ENCODE measurements around the gene C1orf21.

The C1orf21 gene

DNA sequence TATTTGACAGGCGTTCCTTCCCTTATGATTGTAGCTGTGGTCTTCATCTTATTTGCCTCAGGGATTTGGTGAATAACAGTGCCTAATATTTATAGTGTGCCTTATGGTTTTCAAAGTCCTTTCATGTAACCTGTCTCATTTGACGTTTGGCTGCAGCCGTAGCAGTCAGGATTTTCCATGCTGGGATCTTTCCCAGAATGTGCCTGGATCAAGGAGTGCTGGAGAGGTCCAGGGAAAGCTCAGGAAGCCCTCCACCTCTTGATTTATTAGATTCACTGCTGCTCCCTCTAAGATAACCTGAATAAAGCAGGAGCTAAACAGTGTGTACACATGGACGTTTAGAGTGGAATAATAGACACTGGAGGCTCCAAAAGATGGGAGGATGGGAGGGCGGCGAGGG is 5.2 kb downstream of the C1orf21 start (continued):
- TF ChIP-seq, protein P1, sequence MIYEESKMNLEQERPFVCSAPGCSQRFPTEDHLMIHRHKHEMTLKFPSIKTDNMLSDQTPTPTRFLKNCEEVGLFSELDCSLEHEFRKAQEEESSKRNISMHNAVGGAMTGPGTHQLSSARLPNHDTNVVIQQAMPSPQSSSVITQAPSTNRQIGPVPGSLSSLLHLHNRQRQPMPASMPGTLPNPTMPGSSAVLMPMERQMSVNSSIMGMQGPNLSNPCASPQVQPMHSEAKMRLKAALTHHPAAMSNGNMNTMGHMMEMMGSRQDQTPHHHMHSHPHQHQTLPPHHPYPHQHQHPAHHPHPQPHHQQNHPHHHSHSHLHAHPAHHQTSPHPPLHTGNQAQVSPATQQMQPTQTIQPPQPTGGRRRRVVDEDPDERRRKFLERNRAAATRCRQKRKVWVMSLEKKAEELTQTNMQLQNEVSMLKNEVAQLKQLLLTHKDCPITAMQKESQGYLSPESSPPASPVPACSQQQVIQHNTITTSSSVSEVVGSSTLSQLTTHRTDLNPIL (CRISPR knock-in tag; IDR thresholded peaks at IDR 0.05; ENCODE audit: low read depth), result no peak
- TF ChIP-seq, protein P2, sequence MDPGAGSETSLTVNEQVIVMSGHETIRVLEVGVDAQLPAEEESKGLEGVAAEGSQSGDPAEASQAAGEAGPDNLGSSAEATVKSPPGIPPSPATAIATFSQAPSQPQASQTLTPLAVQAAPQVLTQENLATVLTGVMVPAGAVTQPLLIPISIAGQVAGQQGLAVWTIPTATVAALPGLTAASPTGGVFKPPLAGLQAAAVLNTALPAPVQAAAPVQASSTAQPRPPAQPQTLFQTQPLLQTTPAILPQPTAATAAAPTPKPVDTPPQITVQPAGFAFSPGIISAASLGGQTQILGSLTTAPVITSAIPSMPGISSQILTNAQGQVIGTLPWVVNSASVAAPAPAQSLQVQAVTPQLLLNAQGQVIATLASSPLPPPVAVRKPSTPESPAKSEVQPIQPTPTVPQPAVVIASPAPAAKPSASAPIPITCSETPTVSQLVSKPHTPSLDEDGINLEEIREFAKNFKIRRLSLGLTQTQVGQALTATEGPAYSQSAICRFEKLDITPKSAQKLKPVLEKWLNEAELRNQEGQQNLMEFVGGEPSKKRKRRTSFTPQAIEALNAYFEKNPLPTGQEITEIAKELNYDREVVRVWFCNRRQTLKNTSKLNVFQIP (CRISPR knock-in tag; IDR thresholded peaks at IDR 0.05; ENCODE audit: borderline replicate concordance, low read depth), result no peak

DNA sequence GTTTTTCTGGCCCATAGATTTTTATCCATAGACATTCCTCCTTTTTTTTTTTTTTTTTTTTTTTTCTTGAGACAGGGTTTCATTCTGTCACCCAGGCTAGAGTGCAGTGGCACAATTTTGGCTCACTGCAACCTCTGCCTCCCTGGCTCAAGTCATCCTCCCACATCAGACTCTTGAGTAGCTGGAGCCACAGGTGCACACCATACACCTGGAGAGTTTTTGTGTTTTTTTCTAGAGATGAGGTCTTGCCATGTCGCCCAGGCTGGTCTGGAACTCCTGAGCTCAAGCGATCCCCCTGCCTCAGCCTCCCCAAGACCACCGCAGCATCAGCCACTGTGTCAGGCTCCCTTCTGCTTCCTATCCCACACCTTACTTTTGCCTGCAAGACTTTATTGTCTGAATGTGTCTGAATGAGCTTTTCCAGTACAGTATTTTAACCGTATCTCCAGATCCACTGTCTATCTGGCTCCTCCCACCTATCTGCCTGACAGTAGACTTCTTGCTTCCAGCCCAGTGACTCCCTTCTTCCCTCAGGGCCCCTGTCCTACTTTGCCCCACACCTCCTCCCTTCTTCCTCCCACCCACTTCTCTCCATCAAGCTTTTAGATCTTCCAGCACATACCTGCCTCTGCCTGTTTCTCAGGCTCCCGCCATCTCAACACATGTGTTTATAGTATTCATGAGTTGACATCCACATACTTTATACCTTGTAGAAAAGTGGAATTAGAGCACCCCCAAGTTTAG is 6.1 kb downstream of the C1orf21 start:
- TF ChIP-seq ZC3H10 (CRISPR knock-in tag; IDR thresholded peaks at IDR 0.05) (no peak), GLIS3 (CRISPR knock-in tag; IDR thresholded peaks at IDR 0.05) (no peak), ZFP3 (CRISPR knock-in tag; IDR thresholded peaks at IDR 0.05) (no peak), ARNTL (CRISPR knock-in tag; IDR thresholded peaks at IDR 0.05; ENCODE audit: borderline replicate concordance, low read depth) (no peak), CSDC2 (CRISPR knock-in tag; IDR thresholded peaks at IDR 0.05) (no peak), BACH2 (CRISPR knock-in tag; IDR thresholded peaks at IDR 0.05; ENCODE audit: borderline replicate concordance) (no peak), TOX (CRISPR knock-in tag; IDR thresholded peaks at IDR 0.05; ENCODE audit: borderline replicate concordance) (no peak), ZNF565 (CRISPR knock-in tag; conservative IDR thresholded peaks at IDR 0.05; ENCODE audit: low read depth) (no peak), ZNF8 (CRISPR knock-in tag; IDR thresholded peaks at IDR 0.05) (no peak), TCF4 (CRISPR knock-in tag; IDR thresholded peaks at IDR 0.05; ENCODE audit: borderline replicate concordance) (no peak), SNAI2 (CRISPR knock-in tag; IDR thresholded peaks at IDR 0.05) (no peak), RARB (CRISPR knock-in tag; IDR thresholded peaks at IDR 0.05) (no peak)
- TF ChIP-seq, protein P3, sequence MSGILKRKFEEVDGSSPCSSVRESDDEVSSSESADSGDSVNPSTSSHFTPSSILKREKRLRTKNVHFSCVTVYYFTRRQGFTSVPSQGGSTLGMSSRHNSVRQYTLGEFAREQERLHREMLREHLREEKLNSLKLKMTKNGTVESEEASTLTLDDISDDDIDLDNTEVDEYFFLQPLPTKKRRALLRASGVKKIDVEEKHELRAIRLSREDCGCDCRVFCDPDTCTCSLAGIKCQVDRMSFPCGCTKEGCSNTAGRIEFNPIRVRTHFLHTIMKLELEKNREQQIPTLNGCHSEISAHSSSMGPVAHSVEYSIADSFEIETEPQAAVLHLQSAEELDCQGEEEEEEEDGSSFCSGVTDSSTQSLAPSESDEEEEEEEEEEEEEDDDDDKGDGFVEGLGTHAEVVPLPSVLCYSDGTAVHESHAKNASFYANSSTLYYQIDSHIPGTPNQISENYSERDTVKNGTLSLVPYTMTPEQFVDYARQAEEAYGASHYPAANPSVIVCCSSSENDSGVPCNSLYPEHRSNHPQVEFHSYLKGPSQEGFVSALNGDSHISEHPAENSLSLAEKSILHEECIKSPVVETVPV (CRISPR knock-in tag; IDR thresholded peaks at IDR 0.05), result no peak
- TF ChIP-seq, protein P4, sequence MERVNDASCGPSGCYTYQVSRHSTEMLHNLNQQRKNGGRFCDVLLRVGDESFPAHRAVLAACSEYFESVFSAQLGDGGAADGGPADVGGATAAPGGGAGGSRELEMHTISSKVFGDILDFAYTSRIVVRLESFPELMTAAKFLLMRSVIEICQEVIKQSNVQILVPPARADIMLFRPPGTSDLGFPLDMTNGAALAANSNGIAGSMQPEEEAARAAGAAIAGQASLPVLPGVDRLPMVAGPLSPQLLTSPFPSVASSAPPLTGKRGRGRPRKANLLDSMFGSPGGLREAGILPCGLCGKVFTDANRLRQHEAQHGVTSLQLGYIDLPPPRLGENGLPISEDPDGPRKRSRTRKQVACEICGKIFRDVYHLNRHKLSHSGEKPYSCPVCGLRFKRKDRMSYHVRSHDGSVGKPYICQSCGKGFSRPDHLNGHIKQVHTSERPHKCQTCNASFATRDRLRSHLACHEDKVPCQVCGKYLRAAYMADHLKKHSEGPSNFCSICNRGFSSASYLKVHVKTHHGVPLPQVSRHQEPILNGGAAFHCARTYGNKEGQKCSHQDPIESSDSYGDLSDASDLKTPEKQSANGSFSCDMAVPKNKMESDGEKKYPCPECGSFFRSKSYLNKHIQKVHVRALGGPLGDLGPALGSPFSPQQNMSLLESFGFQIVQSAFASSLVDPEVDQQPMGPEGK (CRISPR knock-in tag; IDR thresholded peaks at IDR 0.05; ENCODE audit: borderline replicate concordance), result no peak
- TF ChIP-seq, protein P1 (CRISPR knock-in tag; IDR thresholded peaks at IDR 0.05; ENCODE audit: low read depth), result no peak
- no peak for ATAC-seq

DNA sequence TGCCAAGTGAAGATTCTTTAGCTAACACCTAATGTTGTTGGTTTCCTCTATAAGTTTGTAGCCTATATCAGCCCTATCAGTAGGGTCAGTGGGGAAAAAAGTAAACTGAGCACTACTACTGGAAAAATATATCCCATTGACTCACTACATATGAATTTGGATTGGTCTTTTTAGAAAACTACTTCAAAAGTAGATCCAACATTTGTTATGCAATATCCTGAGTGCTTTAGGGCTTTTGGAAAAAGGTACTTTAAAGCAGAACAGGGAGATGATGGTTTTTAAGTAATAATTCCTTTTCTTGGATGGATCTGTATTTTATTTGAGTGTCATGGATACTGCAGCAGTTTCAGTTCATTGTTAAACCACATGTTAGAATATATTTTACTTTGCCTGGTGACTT is 7.1 kb downstream of the C1orf21 start:
- ATAC-seq, result no peak
- TF ChIP-seq BACH2 (CRISPR knock-in tag; IDR thresholded peaks at IDR 0.05; ENCODE audit: borderline replicate concordance) (no peak), ZNF8 (CRISPR knock-in tag; IDR thresholded peaks at IDR 0.05) (no peak)

DNA sequence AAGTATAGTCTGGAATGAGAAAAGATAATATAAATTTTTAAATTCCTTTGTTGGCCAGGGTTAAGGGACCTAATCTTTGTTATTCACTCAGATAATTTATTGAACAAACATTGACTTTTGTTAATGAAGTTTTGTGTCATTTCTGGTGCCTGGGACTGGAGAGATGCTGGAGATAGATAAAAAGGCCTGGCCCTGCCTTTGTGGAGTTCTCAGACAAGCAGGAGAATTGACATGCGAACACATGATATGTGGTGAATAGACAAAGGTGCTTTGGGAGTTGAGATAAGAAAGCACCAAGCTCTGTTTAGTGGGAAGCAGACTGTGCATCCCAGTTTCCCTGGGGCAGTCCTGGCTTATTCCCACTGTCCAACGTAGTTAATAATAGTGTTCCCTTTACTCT is 8.5 kb downstream of the C1orf21 start:
- TF ChIP-seq, protein P3 (CRISPR knock-in tag; IDR thresholded peaks at IDR 0.05), result no peak
- TF ChIP-seq, protein P2 (CRISPR knock-in tag; IDR thresholded peaks at IDR 0.05; ENCODE audit: borderline replicate concordance, low read depth), result no peak
- TF ChIP-seq PPARA (CRISPR knock-in tag; IDR thresholded peaks at IDR 0.05; ENCODE audit: borderline replicate concordance) (no peak), BACH2 (CRISPR knock-in tag; IDR thresholded peaks at IDR 0.05; ENCODE audit: borderline replicate concordance) (no peak), ARNTL (CRISPR knock-in tag; IDR thresholded peaks at IDR 0.05; ENCODE audit: borderline replicate concordance, low read depth) (no peak), ZNF70 (CRISPR knock-in tag; IDR thresholded peaks at IDR 0.05) (no peak), ESRRG (CRISPR knock-in tag; IDR thresholded peaks at IDR 0.05) (no peak), OSR1 (CRISPR knock-in tag; IDR thresholded peaks at IDR 0.05) (no peak)
- TF ChIP-seq, protein P4 (CRISPR knock-in tag; IDR thresholded peaks at IDR 0.05; ENCODE audit: borderline replicate concordance), result no peak
- no peak for ATAC-seq
